H1 (cell line): ENCODE results near the gene FGF19. TPM values are rescaled to one million over a fixed set of nuclear protein-coding genes. Genes with fewer than 3 reads are reported as not detected.

Experiments used
- CBX5 ChIP-seq: fragments of 300-800, 300-1000 bp; sonication (generic); IDR thresholded peaks from 2 replicates; pipeline ENCODE4 v1.7.1; 2016; ENCODE audit warnings: antibody characterized with exemption, low read length, low read depth
- CEBPB ChIP-seq: IDR thresholded peaks from 2 replicates; pipeline ENCODE4 v1.6.1; 2012; ENCODE audit warnings: low read depth, low read length
- CHD1 ChIP-seq: IDR thresholded peaks from 2 replicates; pipeline ENCODE4 v1.6.1; 2012; ENCODE audit warnings: low read depth, low read length, improper control_type of control experiment
- CHD7 ChIP-seq: fragments of 300-600 bp; sonication (generic); IDR thresholded peaks from 2 replicates; pipeline ENCODE4 v1.7.1; 2012; ENCODE audit warnings: low read length, moderate library complexity, mild to moderate bottlenecking, inconsistent platforms; ENCODE audit not compliant: insufficient replicate concordance
- EP300 ChIP-seq, 2 experiments: IDR thresholded peaks; 1 replicate in 1 of 2; 2 replicates in 1 of 2; pipeline ENCODE4 v1.6.1; 2011 to 2012; ENCODE audit warnings: low read depth in 2 of 2, low read length in 2 of 2, mild to moderate bottlenecking in 2 of 2, borderline replicate concordance in 1 of 2, inconsistent platforms in 1 of 2, moderate library complexity in 1 of 2
- NANOG ChIP-seq: IDR thresholded peaks from 2 replicates; pipeline ENCODE4 v1.6.1; 2011; ENCODE audit warnings: low read length, low read depth, mild to moderate bottlenecking, inconsistent platforms; ENCODE audit not compliant: insufficient read depth, poor library complexity, severe bottlenecking
- POLR2A ChIP-seq, 2 experiments: IDR thresholded peaks; 1 replicate in 1 of 2; 2 replicates in 1 of 2; pipeline ENCODE4 v1.6.1; 2011; ENCODE audit warnings: low read depth in 2 of 2, low read length in 2 of 2, mild to moderate bottlenecking in 2 of 2; ENCODE audit errors: control extremely low read depth in 1 of 2
- RNF2 ChIP-seq: fragments of 200-900, 300-1000 bp; sonication (generic); IDR thresholded peaks from 2 replicates; pipeline ENCODE4 v1.7.1; 2016; ENCODE audit warnings: borderline replicate concordance, low read depth, mild to moderate bottlenecking, antibody characterized with exemption, low read length; ENCODE audit not compliant: poor library complexity, severe bottlenecking; ENCODE audit errors: missing control alignments
- SP2 ChIP-seq: IDR thresholded peaks from 2 replicates; pipeline ENCODE4 v1.6.1; 2012; ENCODE audit warnings: mild to moderate bottlenecking, low read length, inconsistent platforms
- TAF1 ChIP-seq: IDR thresholded peaks from 2 replicates; pipeline ENCODE4 v1.6.1; 2011; ENCODE audit warnings: mild to moderate bottlenecking, low read depth, low read length
- polyA plus RNA-seq, 7 experiments: library from polyadenylated mRNA; depleted of rRNA in 3 of 7; stranded (reverse) in 5 of 7; unstranded in 2 of 7; fragments of >200 nt in 5 of 7; fragments of 200-250 nt in 2 of 7; gene quantifications; 1 replicate in 5 of 7; 2 replicates in 1 of 7; 4 replicates in 1 of 7; pipeline versions ENCODE4 v1.2.1 to v1.2.3, GENCODE V29; 2011 to 2013; ENCODE audit warnings: missing spikeins in 2 of 7, mixed read lengths in 2 of 7
- total RNA-seq: library from RNA; stranded (reverse); fragmentation: NEBNext Ultra II Directional; extraction: Animal tissue kit (Norgen Biotek cat#: 25700); gene quantifications from 2 replicates; pipeline ENCODE4 v1.2.1, GENCODE V29; 2021

FGF19 gene
- total and polyA plus RNA-seq, 2 of the 8 experiments (the other 6 are each of a cell fraction or from before 2014, with no cell fraction given): 9.6 to 14.8 TPM

- TF ChIP-seq CHD7 (no peak), CBX5 (no peak), TAF1 (0 out of 2 replicates have a peak, but pooled peaks have one; percentile 5), CHD1 (no peak), SP2 (no peak), POLR2A (IDR thresholded peaks at IDR 0.05; ENCODE audit: control extremely low read depth in 1 of 2, low read depth in 2 of 2, low read length in 2 of 2) (peak in 1 of 2 experiments; percentile 41; a peak in 1 of 3 replicates), CEBPB (no peak), NANOG (no peak), RNF2 (no peak), EP300 (IDR thresholded peaks at IDR 0.05; ENCODE audit: borderline replicate concordance in 1 of 2, low read depth in 2 of 2, low read length in 2 of 2) (no peak)
Observed at GRCh38 chr11:69703768-69704507, at the start of gene FGF19 (continued).
